WTC11 (cell line): ENCODE data around the gene RBFOX1. TPM values are rescaled to one million over a fixed set of nuclear protein-coding genes. Genes with fewer than 3 reads are reported as not detected.

Experiments used
- ATAC-seq: fragments of 200-7000 bp; cut with Tn5 transposase; 2 replicates; pipeline ENCODE4 v1.10.0; 2021; ENCODE audit warnings: mild to moderate bottlenecking, moderate library complexity
- CTCF ChIA-PET: fragments of 300-600 bp; sonication (Branson Sonifier 250); formaldehyde crosslinking; loops from one replicate; lab custom pipeline; 2021; ENCODE audit warnings: antibody characterized with exemption; lab: Charles Lee
- POLR2A ChIA-PET: fragments of 350-600 bp; sonication (Branson Sonifier 250); formaldehyde crosslinking; loops from one replicate; lab custom pipeline; 2021; ENCODE audit warnings: antibody characterized with exemption; lab: Charles Lee
- DNase-seq: peaks from one replicate; pipeline ENCODE4 v3.0.0; 2021; ENCODE audit warnings: low spot score
- H3K27ac Mint-ChIP-seq: 2 replicates; pipeline ENCODE4 v1.8.0; 2021; ENCODE audit warnings: mixed read lengths
- H3K27me3 Mint-ChIP-seq: 2 replicates; pipeline ENCODE4 v1.8.0; 2021; ENCODE audit warnings: low read depth, mild to moderate bottlenecking, moderate library complexity, mixed read lengths
- H3K36me3 Mint-ChIP-seq: 2 replicates; pipeline ENCODE4 v1.8.0; 2021; ENCODE audit warnings: mixed read lengths
- H3K4me1 Mint-ChIP-seq: 2 replicates; pipeline ENCODE4 v1.8.0; 2022; ENCODE audit warnings: mixed read lengths
- H3K4me3 Mint-ChIP-seq: 2 replicates; pipeline ENCODE4 v1.8.0; 2021; ENCODE audit warnings: mild to moderate bottlenecking, moderate library complexity, mixed read lengths
- H3K9me3 Mint-ChIP-seq: 2 replicates; pipeline ENCODE4 v1.8.0; 2021; ENCODE audit warnings: mixed read lengths
- ATF6 ChIP-seq: sonication (generic); formaldehyde crosslinking; IDR thresholded peaks from 2 replicates; pipeline ENCODE4 v1.8.1; 2023; ENCODE audit warnings: mild to moderate bottlenecking, missing genetic modification reagents
- E2F4 ChIP-seq: sonication (generic); formaldehyde crosslinking; IDR thresholded peaks from 2 replicates; pipeline ENCODE4 v1.8.1; 2022; ENCODE audit warnings: low read depth, mild to moderate bottlenecking, moderate library complexity, missing genetic modification reagents, borderline replicate concordance
- ELF4 ChIP-seq: sonication (generic); formaldehyde crosslinking; IDR thresholded peaks from 2 replicates; pipeline ENCODE4 v1.8.1; 2022; ENCODE audit warnings: low read depth, mild to moderate bottlenecking, moderate library complexity, missing genetic modification reagents
- ETV6 ChIP-seq: sonication (generic); formaldehyde crosslinking; IDR thresholded peaks from 2 replicates; pipeline ENCODE4 v1.8.1; 2022; ENCODE audit warnings: mild to moderate bottlenecking, missing genetic modification reagents
- GABPB1 ChIP-seq: sonication (generic); formaldehyde crosslinking; IDR thresholded peaks from 2 replicates; pipeline ENCODE4 v1.8.1; 2023; ENCODE audit warnings: mild to moderate bottlenecking, missing genetic modification reagents
- GTF2I ChIP-seq: fragments of 250-450 bp; sonication (Bioruptor Pico); conservative IDR thresholded peaks from 2 replicates; pipeline ENCODE4 v1.4.0; 2021; ENCODE audit warnings: mild to moderate bottlenecking
- JAZF1 ChIP-seq: fragments of 250-450 bp; sonication (Bioruptor Pico); IDR thresholded peaks from 2 replicates; pipeline ENCODE4 v1.9.0; 2021; ENCODE audit warnings: moderate library complexity, mild to moderate bottlenecking, inconsistent platforms
- KAT7 ChIP-seq: sonication (generic); formaldehyde crosslinking; IDR thresholded peaks from 2 replicates; pipeline ENCODE4 v1.8.1; 2023; ENCODE audit warnings: missing genetic modification reagents, mild to moderate bottlenecking, borderline replicate concordance
- MLX ChIP-seq: sonication (generic); formaldehyde crosslinking; IDR thresholded peaks from 2 replicates; pipeline ENCODE4 v1.8.1; 2023; ENCODE audit warnings: mild to moderate bottlenecking, missing genetic modification reagents, moderate library complexity
- MYBL2 ChIP-seq: sonication (generic); formaldehyde crosslinking; IDR thresholded peaks from 2 replicates; pipeline ENCODE4 v1.8.1; 2023; ENCODE audit warnings: mild to moderate bottlenecking, moderate library complexity, missing genetic modification reagents
- NR2C2 ChIP-seq: sonication (generic); formaldehyde crosslinking; IDR thresholded peaks from 2 replicates; pipeline ENCODE4 v1.8.0; 2022; ENCODE audit warnings: mild to moderate bottlenecking, missing genetic modification reagents
- NR3C1 ChIP-seq: sonication (generic); formaldehyde crosslinking; conservative IDR thresholded peaks from 2 replicates; pipeline ENCODE4 v1.8.1; 2023; ENCODE audit warnings: low read depth, mild to moderate bottlenecking, missing genetic modification reagents
- OVOL2 ChIP-seq: fragments of 250-450 bp; sonication (Bioruptor Pico); IDR thresholded peaks from 2 replicates; pipeline ENCODE4 v1.9.0; 2021; ENCODE audit warnings: mild to moderate bottlenecking, borderline replicate concordance
- SMAD4 ChIP-seq: sonication (generic); formaldehyde crosslinking; IDR thresholded peaks from 2 replicates; pipeline ENCODE4 v1.8.0; 2022; ENCODE audit warnings: mild to moderate bottlenecking, missing genetic modification reagents
- TCF7 ChIP-seq: sonication (generic); formaldehyde crosslinking; IDR thresholded peaks from 2 replicates; pipeline ENCODE4 v1.8.0; 2022; ENCODE audit warnings: mild to moderate bottlenecking, low read depth, missing genetic modification reagents, moderate library complexity
- TP53 ChIP-seq: sonication (generic); formaldehyde crosslinking; IDR thresholded peaks from 2 replicates; pipeline ENCODE4 v1.8.1; 2023; ENCODE audit warnings: mild to moderate bottlenecking, missing genetic modification reagents
- USF2 ChIP-seq: sonication (generic); formaldehyde crosslinking; IDR thresholded peaks from 2 replicates; pipeline ENCODE4 v1.8.1; 2023; ENCODE audit warnings: mild to moderate bottlenecking, missing genetic modification reagents, moderate library complexity
- ZBTB43 ChIP-seq: sonication (generic); formaldehyde crosslinking; IDR thresholded peaks from 2 replicates; pipeline ENCODE4 v1.8.1; 2023; ENCODE audit warnings: mild to moderate bottlenecking, missing genetic modification reagents
- ZNF219 ChIP-seq: sonication (generic); formaldehyde crosslinking; IDR thresholded peaks from 2 replicates; pipeline ENCODE4 v1.8.0; 2023; ENCODE audit warnings: missing genetic modification reagents, mild to moderate bottlenecking, borderline replicate concordance
- ZNF232 ChIP-seq: sonication (generic); formaldehyde crosslinking; IDR thresholded peaks from 2 replicates; pipeline ENCODE4 v1.8.0; 2022; ENCODE audit warnings: mild to moderate bottlenecking, missing genetic modification reagents
- ZNF263 ChIP-seq: sonication (generic); formaldehyde crosslinking; IDR thresholded peaks from 2 replicates; pipeline ENCODE4 v1.8.1; 2022; ENCODE audit warnings: low read depth, mild to moderate bottlenecking, moderate library complexity, missing genetic modification reagents
- ZNF423 ChIP-seq: fragments of 250-450 bp; sonication (Bioruptor Pico); IDR thresholded peaks from 2 replicates; pipeline ENCODE4 v2.1.2; 2022; ENCODE audit warnings: mild to moderate bottlenecking, moderate library complexity
- ZNF425 ChIP-seq: fragments of 250-450 bp; sonication (Bioruptor Pico); conservative IDR thresholded peaks from 2 replicates; pipeline ENCODE4 v1.9.0; 2021; ENCODE audit warnings: mild to moderate bottlenecking
- ZNF671 ChIP-seq: fragments of 250-450 bp; sonication (Bioruptor Pico); IDR thresholded peaks from 2 replicates; pipeline ENCODE4 v1.8.0; 2021; ENCODE audit warnings: mild to moderate bottlenecking
- total RNA-seq: library from RNA; stranded (reverse); gene quantifications from 3 replicates; pipeline ENCODE4 v1.2.3, GENCODE V29; 2021

Gene RBFOX1
- total RNA-seq, 1 experiment from 2014 or later, result 1.1 TPM

- H3K36me3 Mint-ChIP-seq, result peaks cover 40% of the 10 kb centered on the region
- CTCF ChIA-PET, result no interaction called here
- ATAC-seq, result no peak
- H3K4me3 Mint-ChIP-seq, result no peak overlapping the region
- no peaks in the 10 kb centered on the region; the same call in 1 of the 2 replicates for H3K27me3 Mint-ChIP-seq
- no peak for TF ChIP-seq NR3C1 (CRISPR knock-in tag)
- no peak for TF ChIP-seq SMAD4
- TF ChIP-seq TP53 (CRISPR knock-in tag), result no peak
- TF ChIP-seq, all 79 proteins: peak for 0
- H3K27ac Mint-ChIP-seq, result no peak overlapping the region
- POLR2A ChIA-PET, result no interaction called here
- H3K9me3 Mint-ChIP-seq, result peaks cover 52% of the 10 kb centered on the region
- H3K4me1 Mint-ChIP-seq, result peaks cover 20% of the 10 kb centered on the region
- DNase-seq, result no peak
Observed at GRCh38 chr16:7506363-7506762, 173.7 kb downstream of the RBFOX1 start.

- no peak overlapping the region for H3K27ac Mint-ChIP-seq
- DNase-seq, result no peak
- CTCF ChIA-PET, result no interaction called here
- no peaks in the 10 kb centered on the region; the same call in 1 of the 2 replicates for H3K27me3 Mint-ChIP-seq
- H3K4me1 Mint-ChIP-seq, result peaks cover 20% of the 10 kb centered on the region
- H3K36me3 Mint-ChIP-seq, result peaks cover 28% of the 10 kb centered on the region
- H3K4me3 Mint-ChIP-seq, result no peak overlapping the region
- ATAC-seq, result no peak
- TF ChIP-seq ZNF425 (CRISPR knock-in tag) (no peak), ZNF232 (no peak), TCF7 (CRISPR knock-in tag) (no peak), KAT7 (CRISPR knock-in tag) (no peak), ZBTB43 (CRISPR knock-in tag) (no peak), ELF4 (CRISPR knock-in tag) (no peak), NR2C2 (CRISPR knock-in tag) (no peak), ZNF671 (CRISPR knock-in tag) (no peak), ATF6 (CRISPR knock-in tag) (no peak), GTF2I (CRISPR knock-in tag) (no peak), JAZF1 (no peak), USF2 (CRISPR knock-in tag) (no peak), ZNF219 (CRISPR knock-in tag) (no peak), ZNF423 (no peak)
- TF ChIP-seq, all 79 proteins: peak for 0
- POLR2A ChIA-PET, result no interaction called here
- H3K9me3 Mint-ChIP-seq, result peaks cover 45% of the 10 kb centered on the region
Observed at GRCh38 chr16:7508656-7509055, 176.0 kb downstream of the RBFOX1 start.

GRCh38 chr16:7509963-7510601 is 177.4 kb downstream of the RBFOX1 start:
- Mint-ChIP-seq H3K36me3 (peaks cover 32% of the 10 kb centered on the region), H3K27me3 (no peaks in the 10 kb centered on the region), H3K9me3 (peaks cover 48% of the 10 kb centered on the region), H3K27ac (no peak overlapping the region), H3K4me1 (peaks cover 20% of the 10 kb centered on the region), H3K4me3 (no peak overlapping the region)
- DNase-seq, result no peak
- no peak for ATAC-seq
- ChIA-PET POLR2A (no interaction called here), CTCF (no interaction called here)
- TF ChIP-seq E2F4 (CRISPR knock-in tag), result no peak
- TF ChIP-seq OVOL2 (CRISPR knock-in tag), result no peak
- TF ChIP-seq TCF7 (CRISPR knock-in tag), result no peak
- no peak for TF ChIP-seq ETV6 (CRISPR knock-in tag)
- TF ChIP-seq ZNF263 (CRISPR knock-in tag), result no peak
- TF ChIP-seq MLX (CRISPR knock-in tag), result no peak
- no peak for TF ChIP-seq ZBTB43 (CRISPR knock-in tag)
- TF ChIP-seq GABPB1 (CRISPR knock-in tag), result no peak
- no peak for TF ChIP-seq MYBL2 (CRISPR knock-in tag)
- no peak for TF ChIP-seq KAT7 (CRISPR knock-in tag)
